Measurements from ENCODE around the gene BAD. TPM values are rescaled to one million over a fixed set of nuclear protein-coding genes. Genes with fewer than 3 reads are reported as not detected.
"Not testable (repeated sequence)": the region's sequence is repeated elsewhere in the genome, so short reads cannot be mapped to it uniquely, and the experiment has no call there.

BAD gene
- total and polyA plus RNA-seq, 2 donors (not counting 1 experiment from before 2014, with no cell fraction given): 24.0 to 39.1 TPM

GRCh38 chr11:64323984-64324383, 39.5 kb upstream of the BAD start:
- H3K9me3 Mint-ChIP-seq (ENCODE audit: insufficient read depth); H3K27me3 ChIP-seq (replicated peaks in 1 of 4; ENCODE audit: control extremely low read depth in 1 of 4, control insufficient read depth in 3 of 4, insufficient read depth in 4 of 4, low read length in 3 of 4); H2AFZ ChIP-seq (ENCODE audit: insufficient read depth, low read depth, low read length, poor library complexity, severe bottlenecking); H3K4me3 Mint-ChIP-seq; H3K4me2 ChIP-seq (replicated peaks; ENCODE audit: low read depth, low read length, poor library complexity, severe bottlenecking); ATAC-seq (ENCODE audit: low read depth); intact Hi-C loops (cut with micrococcal nuclease); H3K27me3 Mint-ChIP-seq; H3K9me3 ChIP-seq (ENCODE audit: control extremely low read depth in 1 of 3, control insufficient read depth in 2 of 3, insufficient read depth in 1 of 3, low read length in 2 of 3); H3K36me3 ChIP-seq (replicated peaks in 1 of 2; ENCODE audit: control extremely low read depth in 1 of 2, control insufficient read depth in 1 of 2, extremely low read depth in 1 of 2, insufficient read depth in 2 of 2, low read length in 1 of 2); H3K4me3 ChIP-seq (ENCODE audit: control extremely low read depth in 1 of 5, extremely low read depth in 1 of 5, insufficient read depth in 1 of 5, low read depth in 2 of 5, low read length in 4 of 5); H3K27ac ChIP-seq (ENCODE audit: low read length in 2 of 2); H3K27ac Mint-ChIP-seq; H4K20me1 ChIP-seq (ENCODE audit: control insufficient read depth, insufficient read depth, low read length, poor library complexity, severe bottlenecking); H3K9ac ChIP-seq (ENCODE audit: low read length); H3K4me1 ChIP-seq (ENCODE audit: control insufficient read depth in 2 of 2, insufficient read depth in 2 of 2, low read length in 2 of 2); H3K79me2 ChIP-seq (ENCODE audit: control insufficient read depth, insufficient read depth, low read length); DNase-seq: not testable (repeated sequence)
- 96% methylated on average over 4 of the region's 4 CpGs for WGBS (ENCODE audit: insufficient coverage)
- POLR2A ChIA-PET: interaction anchor here (1.8 kb wide), 1 partner anchor 11 kb away, joined by 7 read pairs; no protein-coding TSS in a partner anchor
- peaks cover 13% of the 10 kb centered on the region for H3K4me1 Mint-ChIP-seq
- CTCF ChIA-PET: interaction anchor here (0.7 to 3.3 kb wide), 2 partner anchors 31 to 33 kb away, joined by 3 to 12 read pairs; no protein-coding TSS in a partner anchor

GRCh38 chr11:64323373-64323772, 38.9 kb upstream of the BAD start:
- Histone ChIP-seq H3K27me3 (replicated peaks in 1 of 4; ENCODE audit: control extremely low read depth in 1 of 4, control insufficient read depth in 3 of 4, insufficient read depth in 4 of 4, low read length in 3 of 4) (no peaks in the 10 kb centered on the region), H3K9ac (ENCODE audit: low read length) (no peak overlapping the region), H2AFZ (ENCODE audit: insufficient read depth, low read depth, low read length, poor library complexity, severe bottlenecking) (no peak overlapping the region), H3K79me2 (ENCODE audit: control insufficient read depth, insufficient read depth, low read length) (peaks cover 3% of the 10 kb centered on the region), H3K4me1 (ENCODE audit: control insufficient read depth in 2 of 2, insufficient read depth in 2 of 2, low read length in 2 of 2) (peaks cover 8 to 11% of the 10 kb centered on the region in 2 donors), H3K4me2 (replicated peaks; ENCODE audit: low read depth, low read length, poor library complexity, severe bottlenecking) (no peak overlapping the region), H3K4me3 (ENCODE audit: control extremely low read depth in 1 of 5, extremely low read depth in 1 of 5, insufficient read depth in 1 of 5, low read depth in 2 of 5, low read length in 4 of 5) (no peak overlapping the region), H4K20me1 (ENCODE audit: control insufficient read depth, insufficient read depth, low read length, poor library complexity, severe bottlenecking) (no peaks in the 10 kb centered on the region), H3K9me3 (ENCODE audit: control extremely low read depth in 1 of 3, control insufficient read depth in 2 of 3, insufficient read depth in 1 of 3, low read length in 2 of 3) (no peaks in the 10 kb centered on the region), H3K36me3 (replicated peaks in 1 of 2; ENCODE audit: control extremely low read depth in 1 of 2, control insufficient read depth in 1 of 2, extremely low read depth in 1 of 2, insufficient read depth in 2 of 2, low read length in 1 of 2) (peaks cover 0 to 7% of the 10 kb centered on the region in 2 experiments), H3K27ac (ENCODE audit: low read length in 2 of 2) (no peak overlapping the region)
- Mint-ChIP-seq H3K4me3 (no peak overlapping the region), H3K27ac (no peak overlapping the region), H3K9me3 (ENCODE audit: insufficient read depth) (no peaks in the 10 kb centered on the region), H3K4me1 (peaks cover 16% of the 10 kb centered on the region), H3K27me3 (no peaks in the 10 kb centered on the region)
- ChIA-PET CTCF (interaction anchor here (0.7 to 3.3 kb wide), 2 partner anchors 31 to 33 kb away, joined by 3 to 12 read pairs; no protein-coding TSS in a partner anchor), POLR2A (interaction anchor here (0.6 to 1.8 kb wide), 2 partner anchors 12 to 109 kb away, joined by 7 to 9 read pairs; no protein-coding TSS in a partner anchor)
- ATAC-seq (ENCODE audit: low read depth) (no peak), DNase-seq (no peak)
- intact Hi-C loops (cut with micrococcal nuclease): no loop called here
- TF ChIP-seq CTCF (IDR thresholded peaks at IDR 0.05): no peak
- no peak for TF ChIP-seq EZH2 (IDR thresholded peaks at IDR 0.05; ENCODE audit: borderline replicate concordance, insufficient read depth, low read depth, low read length, poor library complexity, severe bottlenecking)
- 10% methylated on average over 3 of the region's 5 CpGs for WGBS (ENCODE audit: insufficient coverage)

All from B cell (primary cell).